Left ventricle myocardium inferior (tissue), 1 donor: ENCODE measurements around the gene HUS1B. TPM values are rescaled to one million over a fixed set of nuclear protein-coding genes. Genes with fewer than 3 reads are reported as not detected.

Experiments
- DNase-seq: peaks from one replicate; pipeline ENCODE4 v3.0.0-alpha.2; 2020
- H3K27ac ChIP-seq: fragments of 200-600 bp; replicated peaks from 2 replicates; pipeline ENCODE4 v1.8.0; 2021
- H3K27me3 ChIP-seq: fragments of 200-600 bp; 2 replicates; pipeline ENCODE4 v1.8.0; 2021; ENCODE audit warnings: low read depth
- H3K36me3 ChIP-seq: fragments of 200-600 bp; 2 replicates; pipeline ENCODE4 v1.8.0; 2021
- H3K4me1 ChIP-seq: fragments of 200-600 bp; 2 replicates; pipeline ENCODE4 v1.8.0; 2021
- H3K4me3 ChIP-seq: fragments of 200-600 bp; 2 replicates; pipeline ENCODE4 v1.8.0; 2021; ENCODE audit warnings: mild to moderate bottlenecking, moderate library complexity
- H3K9me3 ChIP-seq: fragments of 200-600 bp; replicated peaks from 2 replicates; pipeline ENCODE4 v1.8.0; 2021
- CTCF ChIP-seq: fragments of 200-600 bp; IDR thresholded peaks from 2 replicates; pipeline ENCODE4 v1.8.0; 2021; ENCODE audit warnings: antibody characterized with exemption, mild to moderate bottlenecking, borderline replicate concordance
- intact Hi-C: fragments of 100-400 bp; cut with micrococcal nuclease; formaldehyde crosslinking; loops from one replicate; pipeline ENCODE4 v1.11.0; 2022
- total RNA-seq: library from RNA; stranded (reverse); fragmentation: NEBNext Ultra II Directional; extraction: Animal tissue kit (Norgen Biotek cat#: 25700); gene quantifications from one replicate; pipeline ENCODE4 v1.2.1, GENCODE V29; 2021
- donor health status: DM: no; HTN: yes; CAD: no; lungs with severe emphysema.

Gene HUS1B
- total RNA-seq, 1 donor from 2014 or later = not detected

- peaks cover 17% of the 10 kb centered on the region for H3K9me3 ChIP-seq
- H3K27me3 ChIP-seq = no peaks in the 10 kb centered on the region
- H3K4me3 ChIP-seq = no peak overlapping the region
- no peak overlapping the region for H3K27ac ChIP-seq
- TF ChIP-seq CTCF = no peak
- no peak for DNase-seq
- H3K4me1 ChIP-seq = peaks cover 52% of the 10 kb centered on the region
- peaks cover 12% of the 10 kb centered on the region for H3K36me3 ChIP-seq
- intact Hi-C loops = no loop called here
These were observed 3.0 kb upstream of the HUS1B start for GRCh38 chr6:659716-660581.

- intact Hi-C loops = no loop called here
- no peaks in the 10 kb centered on the region for H3K27me3 ChIP-seq
- no peak for TF ChIP-seq CTCF
- peaks cover 52% of the 10 kb centered on the region for H3K4me1 ChIP-seq
- peaks cover 23% of the 10 kb centered on the region for H3K9me3 ChIP-seq
- peaks cover 23% of the 10 kb centered on the region for H3K36me3 ChIP-seq
- no peak overlapping the region for H3K4me3 ChIP-seq
- no peak for DNase-seq
- peak overlapping the region; percentile 41 for H3K27ac ChIP-seq
These were observed 1.3 kb upstream of the HUS1B start for GRCh38 chr6:658244-658643.

GRCh38 chr6:657743-658142 is 843 bp upstream of the HUS1B start:
- H3K36me3 ChIP-seq = peaks cover 23% of the 10 kb centered on the region
- peaks cover 23% of the 10 kb centered on the region for H3K9me3 ChIP-seq
- DNase-seq = no peak
- intact Hi-C loops = no loop called here
- peaks cover 52% of the 10 kb centered on the region for H3K4me1 ChIP-seq
- no peaks in the 10 kb centered on the region for H3K27me3 ChIP-seq
- H3K4me3 ChIP-seq = no peak overlapping the region
- no peak for TF ChIP-seq CTCF
- peak overlapping the region; percentile 41 for H3K27ac ChIP-seq

- no peak for DNase-seq
- Histone ChIP-seq H3K36me3 (peaks cover 23% of the 10 kb centered on the region), H3K4me3 (no peak overlapping the region), H3K27me3 (no peaks in the 10 kb centered on the region), H3K9me3 (peaks cover 23% of the 10 kb centered on the region), H3K4me1 (peaks cover 34% of the 10 kb centered on the region), H3K27ac (no peak overlapping the region)
- TF ChIP-seq CTCF = no peak
- intact Hi-C loops = no loop called here
These were observed 2.8 kb downstream of the HUS1B start for GRCh38 chr6:654136-654535.

GRCh38 chr6:652865-653264 is 4.0 kb downstream of the HUS1B start:
- intact Hi-C loops = no loop called here
- Histone ChIP-seq H3K36me3 (peaks cover 23% of the 10 kb centered on the region), H3K27me3 (no peaks in the 10 kb centered on the region), H3K4me1 (peaks cover 21% of the 10 kb centered on the region), H3K4me3 (no peak overlapping the region), H3K9me3 (peaks cover 23% of the 10 kb centered on the region), H3K27ac (no peak overlapping the region)
- no peak for TF ChIP-seq CTCF
- no peak for DNase-seq
